ENCODE measurements around the gene RFX7. TPM values are rescaled to one million over a fixed set of nuclear protein-coding genes. Genes with fewer than 3 reads are reported as not detected.
A peak's percentile ranks its signal among the peaks of the same experiment; 100 is the strongest.

The RFX7 gene
- total RNA-seq, 1 experiment from 2014 or later = 18.1 TPM

DNA sequence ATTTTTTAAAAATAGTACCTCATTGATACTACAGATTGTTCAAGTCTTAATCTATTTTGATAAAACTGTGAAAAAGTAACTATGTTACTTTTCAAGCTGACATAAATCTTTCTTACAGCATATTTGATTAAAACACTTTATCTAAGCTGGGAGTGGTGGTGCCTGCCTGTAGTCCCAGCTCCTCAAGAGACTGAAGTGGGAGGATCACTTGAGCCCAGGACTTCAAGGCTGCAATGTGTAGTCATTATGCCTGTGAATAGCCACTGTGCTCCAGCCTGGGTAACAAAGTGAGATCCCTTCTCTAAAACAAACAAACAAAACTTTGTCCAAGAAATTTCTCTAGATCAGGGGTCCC is 190.7 kb downstream of the RFX7 start (continued):
- TF ChIP-seq SIN3A (IDR thresholded peaks at IDR 0.05; ENCODE audit: low read depth) = no peak

DNA sequence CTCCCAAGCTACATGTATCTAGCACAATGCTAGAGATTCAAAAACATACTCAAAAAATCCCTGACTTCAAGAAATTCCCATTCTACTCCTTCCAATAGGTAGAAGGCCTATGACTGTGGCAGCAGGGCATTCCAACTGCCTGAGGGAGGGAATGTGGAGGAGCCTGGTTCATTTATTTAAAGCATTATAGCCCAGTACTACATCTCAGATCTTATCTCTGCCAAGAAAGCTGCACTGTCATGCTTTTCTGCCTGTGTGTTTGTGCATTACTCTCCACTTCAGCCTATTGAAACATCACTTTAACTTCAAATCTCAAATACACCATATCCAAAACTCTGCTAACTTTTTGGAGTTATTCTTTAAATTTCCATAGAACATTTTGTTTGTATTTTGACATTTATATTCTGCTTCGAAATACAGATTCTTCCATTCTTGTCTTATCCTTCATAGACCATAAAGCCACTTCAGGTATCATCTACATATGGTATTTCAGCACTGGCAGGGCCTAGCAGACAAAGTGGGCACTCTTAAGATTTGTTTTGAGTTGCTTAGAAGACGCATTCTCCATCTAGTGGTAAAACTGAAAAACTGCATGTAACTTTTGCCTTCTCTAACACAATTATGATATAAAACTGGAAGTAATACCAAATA is 191.2 kb downstream of the RFX7 start:
- ChIA-PET CTCF (interaction anchor here (0.8 to 1.3 kb wide), 4 partner anchors 11 to 155 kb away, joined by 4 to 6 read pairs (median 4); no protein-coding TSS in a partner anchor), RAD21 (ENCODE audit: low non-redundant PET in 1 of 2, low total read pairs in 2 of 2, uncharacterized antibody in 2 of 2, unreplicated experiment in 2 of 2) (no interaction called here), POLR2A (no interaction called here)
- H3K36me3 ChIP-seq (ENCODE audit: control insufficient read depth in 1 of 2, insufficient read depth in 2 of 2, low read length in 2 of 2) = no peaks in the 10 kb centered on the region
- BruUV-seq (replicated peaks) = no TSS peak
- H3K9ac ChIP-seq (ENCODE audit: low read length) = no peak overlapping the region
- ATAC-seq (peak; percentile 86), DNase-seq (ENCODE audit: low read depth, low spot score) (peak; percentile 57)
- H3K9me3 ChIP-seq (ENCODE audit: control insufficient read depth in 1 of 2, insufficient read depth in 1 of 2, low read depth in 1 of 2, low read length in 2 of 2) = no peaks in the 10 kb centered on the region
- H2AFZ ChIP-seq (ENCODE audit: low read depth, low read length, poor library complexity, severe bottlenecking) = peak overlapping the region; percentile 86
- TF ChIP-seq, protein P1, sequence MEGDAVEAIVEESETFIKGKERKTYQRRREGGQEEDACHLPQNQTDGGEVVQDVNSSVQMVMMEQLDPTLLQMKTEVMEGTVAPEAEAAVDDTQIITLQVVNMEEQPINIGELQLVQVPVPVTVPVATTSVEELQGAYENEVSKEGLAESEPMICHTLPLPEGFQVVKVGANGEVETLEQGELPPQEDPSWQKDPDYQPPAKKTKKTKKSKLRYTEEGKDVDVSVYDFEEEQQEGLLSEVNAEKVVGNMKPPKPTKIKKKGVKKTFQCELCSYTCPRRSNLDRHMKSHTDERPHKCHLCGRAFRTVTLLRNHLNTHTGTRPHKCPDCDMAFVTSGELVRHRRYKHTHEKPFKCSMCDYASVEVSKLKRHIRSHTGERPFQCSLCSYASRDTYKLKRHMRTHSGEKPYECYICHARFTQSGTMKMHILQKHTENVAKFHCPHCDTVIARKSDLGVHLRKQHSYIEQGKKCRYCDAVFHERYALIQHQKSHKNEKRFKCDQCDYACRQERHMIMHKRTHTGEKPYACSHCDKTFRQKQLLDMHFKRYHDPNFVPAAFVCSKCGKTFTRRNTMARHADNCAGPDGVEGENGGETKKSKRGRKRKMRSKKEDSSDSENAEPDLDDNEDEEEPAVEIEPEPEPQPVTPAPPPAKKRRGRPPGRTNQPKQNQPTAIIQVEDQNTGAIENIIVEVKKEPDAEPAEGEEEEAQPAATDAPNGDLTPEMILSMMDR (IDR thresholded peaks at IDR 0.05 in 2 of 3, conservative IDR thresholded peaks at IDR 0.05 in 1 of 3; ENCODE audit: borderline replicate concordance in 1 of 3, insufficient read depth in 1 of 3, low read depth in 2 of 3, low read length in 2 of 3) = peak; percentile 57 to 78 (median 63); a peak in 5 of 6 replicates
- TF ChIP-seq, protein P2, sequence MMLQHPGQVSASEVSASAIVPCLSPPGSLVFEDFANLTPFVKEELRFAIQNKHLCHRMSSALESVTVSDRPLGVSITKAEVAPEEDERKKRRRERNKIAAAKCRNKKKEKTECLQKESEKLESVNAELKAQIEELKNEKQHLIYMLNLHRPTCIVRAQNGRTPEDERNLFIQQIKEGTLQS (IDR thresholded peaks at IDR 0.05) = no peak
- peak; percentile 74 for TF ChIP-seq RAD21 (IDR thresholded peaks at IDR 0.05; ENCODE audit: low read depth)
- no peaks in the 10 kb centered on the region for H3K79me2 ChIP-seq (ENCODE audit: insufficient read depth, low read length)
- H3K4me3 ChIP-seq (replicated peaks in 1 of 2; ENCODE audit: low read depth in 1 of 2, low read length in 2 of 2) = no peak overlapping the region
- no peak overlapping the region for H3K4me2 ChIP-seq (ENCODE audit: low read length)
- H3K27me3 ChIP-seq (ENCODE audit: insufficient read depth, low read length) = no peaks in the 10 kb centered on the region
- no peak overlapping the region for H3K27ac ChIP-seq (ENCODE audit: low read depth, low read length)
- H3K9me2 ChIP-seq (ENCODE audit: insufficient read depth) = no peaks in the 10 kb centered on the region
- intact Hi-C loops (cut with micrococcal nuclease) = loop anchor here (1.0 to 10.0 kb wide), 3 partner anchors 60 to 404 kb away; partner anchors contain the start of gene NEDD4
- H3K4me1 ChIP-seq (ENCODE audit: control insufficient read depth in 1 of 2, insufficient read depth in 2 of 2, low read length in 2 of 2) = no peaks in the 10 kb centered on the region
- H4K20me1 ChIP-seq (ENCODE audit: insufficient read depth) = no peaks in the 10 kb centered on the region
